GM18505 (cell line): ENCODE measurements around the gene PFDN1.

Experiments
- ATAC-seq: cut with Tn5 transposase; IDR thresholded peaks from one replicate; pipeline ENCODE4 v1.9.1; 2021; ENCODE audit not compliant: unreplicated experiment
- POLR2A ChIP-seq: IDR thresholded peaks from 4 replicates; pipeline ENCODE4 v1.6.1; 2011; ENCODE audit warnings: borderline replicate concordance; ENCODE audit not compliant: insufficient read depth, insufficient read length; ENCODE audit errors: extremely low read depth

Gene PFDN1

DNA sequence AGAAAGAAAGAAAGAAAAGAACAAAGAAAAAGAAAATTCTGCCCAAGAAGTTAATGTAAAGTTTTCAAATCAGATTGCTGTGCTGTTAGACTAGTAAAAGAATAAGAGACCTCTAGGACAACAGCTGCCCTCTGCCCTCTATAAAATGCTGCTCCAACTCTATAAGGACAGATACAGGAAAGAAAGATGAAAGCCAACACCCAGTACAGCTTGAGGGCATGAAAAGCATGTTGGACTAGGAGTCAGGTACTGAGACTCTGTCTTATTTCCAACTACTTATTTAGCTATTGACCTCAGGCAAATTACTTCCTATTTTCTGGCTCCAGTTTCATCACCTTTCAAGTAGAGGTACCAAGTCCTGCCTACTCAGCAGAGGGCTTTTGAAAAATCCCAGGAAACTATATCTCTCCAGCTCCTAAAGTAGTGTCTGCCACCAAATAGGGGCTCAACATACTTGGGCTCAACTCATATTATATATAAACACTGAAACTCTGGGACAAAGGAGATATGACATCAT is 37.8 kb upstream of the PFDN1 start:
- TF ChIP-seq POLR2A = no peak
- no peak for ATAC-seq

- ATAC-seq = no peak
- TF ChIP-seq POLR2A = no peak
These were observed 36.7 kb upstream of the PFDN1 start for GRCh38 chr5:140339636-140340035.

GRCh38 chr5:140338908-140339307 is 36.0 kb upstream of the PFDN1 start:
- ATAC-seq = no peak

DNA sequence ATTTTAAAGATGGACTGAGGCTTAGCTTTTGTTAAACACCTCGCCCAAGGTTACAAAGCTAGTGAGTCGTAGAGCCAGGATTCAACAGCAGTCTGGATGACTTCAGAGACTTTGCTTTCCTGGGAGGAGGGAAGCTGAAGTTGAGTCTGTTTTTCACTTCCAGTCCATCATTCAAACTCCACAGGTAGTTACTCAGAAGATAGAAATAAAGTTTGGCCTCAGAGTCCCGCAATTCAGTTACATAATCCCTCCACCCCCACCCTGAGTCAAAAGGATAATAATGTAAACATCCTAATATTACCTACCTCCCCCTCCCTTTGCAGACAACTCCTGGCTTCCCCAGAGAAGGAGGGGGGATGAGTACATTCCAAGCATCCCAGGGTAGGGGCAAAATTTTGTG is 35.4 kb upstream of the PFDN1 start:
- ATAC-seq = no peak
- TF ChIP-seq POLR2A = no peak

More at GRCh38 chr5:140338908-140339307, 36.0 kb upstream of the PFDN1 start:
- TF ChIP-seq POLR2A = no peak

- TF ChIP-seq POLR2A = no peak
- no peak for ATAC-seq
These were observed 35.0 kb upstream of the PFDN1 start for GRCh38 chr5:140337880-140338279.

- no peak for TF ChIP-seq POLR2A
- ATAC-seq = no peak
These were observed 33.5 kb upstream of the PFDN1 start for GRCh38 chr5:140336388-140336787.

DNA sequence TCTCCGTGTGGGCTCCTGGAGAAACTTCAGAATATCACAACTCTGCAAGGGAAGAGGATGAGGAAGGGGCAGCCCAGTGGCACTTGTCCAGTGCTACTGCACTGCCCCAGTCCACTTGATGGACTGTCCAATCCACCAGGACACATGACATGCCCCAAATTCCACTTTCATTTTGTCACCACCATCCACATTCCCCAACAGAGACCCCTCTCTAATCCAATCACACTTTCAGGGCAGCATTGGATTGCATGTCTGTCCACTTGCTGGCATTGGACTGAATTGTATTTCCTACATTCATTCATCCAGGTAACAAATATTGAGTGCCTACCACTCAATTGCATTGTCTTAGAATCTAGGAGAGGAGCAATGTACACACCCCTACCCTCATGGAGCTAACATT is 28.7 kb upstream of the PFDN1 start:
- ATAC-seq = no peak
- TF ChIP-seq POLR2A = no peak

- no peak for ATAC-seq
These were observed 27.0 kb upstream of the PFDN1 start for GRCh38 chr5:140329739-140330481.

DNA sequence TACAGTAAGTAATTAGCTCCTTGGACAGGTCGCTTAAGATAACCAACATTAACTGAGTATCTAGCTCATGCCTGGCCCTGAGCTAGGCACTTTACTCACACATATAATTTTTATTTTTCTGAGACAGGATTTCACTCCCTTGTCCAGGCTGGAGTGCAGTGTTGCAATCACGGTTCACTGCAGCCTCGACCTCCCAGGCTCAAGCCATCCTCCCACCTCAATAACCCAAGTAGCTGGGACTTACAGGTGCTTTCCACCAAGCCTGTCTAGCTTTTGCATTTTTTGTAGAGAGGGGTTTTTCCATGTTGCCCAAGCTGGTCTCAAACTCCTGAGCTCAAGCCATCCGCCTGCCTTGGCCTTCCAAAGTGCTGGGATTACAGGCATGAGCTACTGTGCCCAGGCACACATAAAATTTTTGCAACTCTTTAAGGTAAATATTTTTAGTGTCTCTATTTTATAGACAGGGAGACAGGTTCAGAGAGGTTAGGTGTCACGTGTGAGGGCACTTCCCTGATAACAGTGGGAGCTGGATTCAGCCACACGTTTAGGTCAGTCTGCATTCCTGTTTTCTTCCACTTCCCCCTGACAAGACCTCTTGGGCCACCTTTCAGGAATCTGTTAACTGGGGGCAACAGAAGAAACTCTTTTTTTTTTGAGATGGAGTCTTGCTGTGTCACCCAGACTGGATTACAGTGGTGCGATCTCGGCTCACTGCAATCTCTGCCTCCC is 25.3 kb upstream of the PFDN1 start:
- no peak for ATAC-seq

More at GRCh38 chr5:140329739-140330481, 27.0 kb upstream of the PFDN1 start:
- TF ChIP-seq POLR2A = no peak

DNA sequence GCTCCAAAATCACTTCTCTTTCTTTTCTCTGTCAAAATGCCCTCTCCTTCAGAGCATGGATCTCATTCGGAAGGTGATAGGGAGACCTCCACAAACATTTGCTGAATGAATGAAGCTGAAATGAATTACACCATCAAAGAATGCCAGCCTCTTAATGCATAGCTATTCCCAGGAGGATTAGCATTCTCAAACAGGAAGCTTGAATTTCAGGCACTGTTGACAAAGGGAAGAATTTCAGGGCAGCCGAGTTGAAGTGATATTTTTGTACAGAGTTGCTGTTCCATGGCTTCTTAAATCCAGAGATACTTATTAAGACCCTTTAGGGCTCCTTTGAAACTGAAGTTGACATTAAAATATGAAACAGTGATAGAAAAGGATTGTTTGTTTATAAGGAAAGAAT is 24.7 kb upstream of the PFDN1 start:
- ATAC-seq = no peak
- TF ChIP-seq POLR2A = no peak

More for the DNA sequence above, 25.3 kb upstream of the PFDN1 start:
- no peak for TF ChIP-seq POLR2A

- no peak for ATAC-seq
- TF ChIP-seq POLR2A = no peak
These were observed 22.6 kb upstream of the PFDN1 start for GRCh38 chr5:140325486-140325885.

DNA sequence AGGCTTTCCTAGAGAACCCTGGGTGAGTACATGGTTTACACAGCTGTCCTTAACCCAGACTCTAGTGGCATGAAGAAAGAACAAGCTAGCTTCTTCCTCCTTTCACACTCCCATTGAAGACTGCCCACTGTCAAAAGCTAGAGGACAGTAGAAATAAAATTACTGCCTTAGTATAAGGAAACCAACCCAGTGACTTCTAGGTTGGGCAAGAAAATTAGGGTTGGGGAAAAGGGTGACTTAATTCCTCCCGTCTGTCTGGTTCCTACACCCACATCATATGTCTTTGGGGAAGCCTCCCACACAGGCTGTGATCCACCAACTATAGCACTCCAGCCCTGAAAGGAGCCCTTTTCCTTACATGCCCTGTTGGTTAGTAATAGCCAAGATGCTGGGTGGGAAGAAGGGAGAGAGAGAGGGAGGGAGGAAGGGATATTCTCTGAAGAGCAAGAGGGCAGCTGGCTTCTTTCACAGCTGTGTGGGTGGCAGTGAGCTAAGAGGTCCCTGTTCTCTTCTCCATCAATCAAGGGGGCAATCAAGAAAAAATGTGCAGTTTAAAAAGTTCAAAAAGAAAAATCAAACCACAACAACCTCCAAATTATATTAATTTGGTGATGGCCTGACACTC is 21.8 kb upstream of the PFDN1 start:
- no peak for ATAC-seq
- TF ChIP-seq POLR2A = no peak

- no peak for TF ChIP-seq POLR2A
- ATAC-seq = no peak
These were observed 21.2 kb upstream of the PFDN1 start for GRCh38 chr5:140324041-140324600.
